HCT116 (cell line): ENCODE measurements around the gene REN. TPM values are rescaled to one million over a fixed set of nuclear protein-coding genes. Genes with fewer than 3 reads are reported as not detected.

Experiments
- ATAC-seq: fragments of 200-7000 bp; cut with Tn5 transposase; 2 replicates; pipeline ENCODE4 v1.9.1; 2020; ENCODE audit warnings: mild to moderate bottlenecking, moderate library complexity
- BruUV-seq: library from RNA; stranded (reverse); fragments of 400-500 nt; replicated peaks from 2 replicates; lab custom pipeline; 2021; lab: Mats Ljungman, UMichigan
- CTCF ChIA-PET: fragments of 300-600 bp; sonication (Branson Sonifier 250); formaldehyde crosslinking; loops from one replicate; lab custom pipeline; 2021; ENCODE audit warnings: antibody characterized with exemption; lab: Charles Lee
- POLR2A ChIA-PET: fragments of 300-600, 350-600 bp; sonication (Branson Sonifier 250); formaldehyde crosslinking; loops from one replicate; lab custom pipeline; 2021; ENCODE audit warnings: antibody characterized with exemption; lab: Charles Lee
- RAD21 ChIA-PET, 2 experiments: fragments of 300-600 bp; sonication (Branson Sonifier 250); formaldehyde crosslinking; loops; one replicate each; lab custom pipeline; 2023; ENCODE audit warnings: low total read pairs in 2 of 2; ENCODE audit not compliant: uncharacterized antibody in 2 of 2, unreplicated experiment in 2 of 2, low non-redundant PET in 1 of 2; lab: Charles Lee
- DNase-seq: peaks from one replicate; pipeline ENCODE4 v3.0.0-alpha.2; 2010; ENCODE audit warnings: low read depth, low spot score
- H2AFZ ChIP-seq: fragments of 200-600 bp; shearing (Covaris generic), sonication (generic); 2 replicates; pipeline ENCODE4 v1.6.1; 2017; ENCODE audit warnings: low read depth, mixed run types, mixed read lengths, antibody characterized with exemption, low read length; ENCODE audit not compliant: poor library complexity, severe bottlenecking
- H3K27ac ChIP-seq: 2 replicates; pipeline ENCODE4 v1.5.1; 2012; ENCODE audit warnings: low read depth, low read length
- H3K27me3 ChIP-seq: fragments of 200-600 bp; sonication (generic); 2 replicates; pipeline ENCODE4 v1.6.1; 2016; ENCODE audit warnings: mixed run types, low read length, mixed read lengths; ENCODE audit not compliant: insufficient read depth
- H3K36me3 ChIP-seq, 2 experiments: fragments of 200-500 bp in 1 of 2; fragments of 200-600 bp in 1 of 2; sonication (Bioruptor generic) in 1 of 2; sonication (generic) in 1 of 2; 2 replicates each; pipeline versions ENCODE4 v1.5.1 to v1.6.1; 2014 to 2016; ENCODE audit warnings: low read length in 2 of 2, inconsistent platforms in 1 of 2, mixed read lengths in 1 of 2, mixed run types in 1 of 2; ENCODE audit not compliant: insufficient read depth in 2 of 2, control insufficient read depth in 1 of 2
- H3K4me1 ChIP-seq, 2 experiments: fragments of 200-600 bp in 1 of 2; sonication (generic) in 1 of 2; 2 replicates each; pipeline versions ENCODE4 v1.5.1 to v1.6.1; 2012 to 2017; ENCODE audit warnings: low read length in 2 of 2, inconsistent platforms in 1 of 2, mild to moderate bottlenecking in 1 of 2, mixed read lengths in 1 of 2, mixed run types in 1 of 2, moderate library complexity in 1 of 2; ENCODE audit not compliant: insufficient read depth in 2 of 2, control insufficient read depth in 1 of 2
- H3K4me2 ChIP-seq: fragments of 200-600 bp; sonication (generic); 2 replicates; pipeline ENCODE4 v1.6.1; 2017; ENCODE audit warnings: mixed run types, low read length, mixed read lengths
- H3K4me3 ChIP-seq, 2 experiments: fragments of 200-600 bp in 1 of 2; sonication (generic) in 1 of 2; replicated peaks in 1 of 2; 2 replicates each; pipeline ENCODE4 v1.5.1; 2011 to 2016; ENCODE audit warnings: low read length in 2 of 2, control low read depth in 1 of 2, low read depth in 1 of 2, mild to moderate bottlenecking in 1 of 2, mixed read lengths in 1 of 2, mixed run types in 1 of 2
- H3K79me2 ChIP-seq: fragments of 200-600 bp; sonication (generic); 2 replicates; pipeline ENCODE4 v1.6.1; 2017; ENCODE audit warnings: mild to moderate bottlenecking, mixed run types, low read length, moderate library complexity, mixed read lengths; ENCODE audit not compliant: insufficient read depth
- H3K9ac ChIP-seq: fragments of 200-600 bp; sonication (generic); 2 replicates; pipeline ENCODE4 v1.6.1; 2016; ENCODE audit warnings: low read length, mixed read lengths
- H3K9me2 ChIP-seq: fragments of 200-600 bp; sonication (generic), shearing (Covaris generic); 2 replicates; pipeline ENCODE4 v1.6.1; 2017; ENCODE audit warnings: mixed run types, mild to moderate bottlenecking, moderate library complexity; ENCODE audit not compliant: insufficient read depth
- H3K9me3 ChIP-seq, 2 experiments: fragments of 200-500 bp in 1 of 2; fragments of 200-600 bp in 1 of 2; sonication (Bioruptor generic) in 1 of 2; sonication (generic) in 1 of 2; 2 replicates each; pipeline ENCODE4 v1.6.1; 2014 to 2017; ENCODE audit warnings: low read length in 2 of 2, mixed read lengths in 2 of 2, inconsistent platforms in 1 of 2, low read depth in 1 of 2, mild to moderate bottlenecking in 1 of 2, mixed run types in 1 of 2, moderate library complexity in 1 of 2; ENCODE audit not compliant: control insufficient read depth in 1 of 2, insufficient read depth in 1 of 2
- H4K20me1 ChIP-seq: fragments of 200-600 bp; sonication (generic), shearing (Covaris generic); 2 replicates; pipeline ENCODE4 v1.6.1; 2017; ENCODE audit warnings: mixed run types, mild to moderate bottlenecking, moderate library complexity; ENCODE audit not compliant: insufficient read depth
- EGR1 ChIP-seq: IDR thresholded peaks from 2 replicates; pipeline ENCODE4 v1.6.1; 2012; ENCODE audit warnings: low read depth
- EZH2 ChIP-seq: fragments of 200-600 bp; sonication (generic); IDR thresholded peaks from 2 replicates; pipeline ENCODE4 v1.6.1; 2017; ENCODE audit warnings: antibody characterized with exemption, mixed run types
- EZH2phosphoT487 ChIP-seq: fragments of 200-600 bp; IDR thresholded peaks from 2 replicates; pipeline ENCODE4 v1.6.1; 2018; ENCODE audit warnings: antibody characterized with exemption, borderline replicate concordance
- JUND ChIP-seq: IDR thresholded peaks from 2 replicates; pipeline ENCODE4 v1.6.1; 2012
- MAX ChIP-seq: IDR thresholded peaks from 2 replicates; pipeline ENCODE4 v1.6.1; 2012
- POLR2A ChIP-seq: IDR thresholded peaks from 2 replicates; pipeline ENCODE4 v1.7.0; 2011; ENCODE audit warnings: borderline replicate concordance; ENCODE audit not compliant: insufficient read depth, insufficient read length; ENCODE audit errors: extremely low read depth
- POLR2AphosphoS5 ChIP-seq: IDR thresholded peaks from 2 replicates; pipeline ENCODE4 v1.6.1; 2011; ENCODE audit warnings: mild to moderate bottlenecking, low read depth, low read length, moderate library complexity
- SIN3A ChIP-seq: IDR thresholded peaks from 2 replicates; pipeline ENCODE4 v1.6.1; 2012; ENCODE audit warnings: low read depth
- SP1 ChIP-seq: IDR thresholded peaks from 2 replicates; pipeline ENCODE4 v1.6.1; 2012; ENCODE audit warnings: low read depth
- SRF ChIP-seq: IDR thresholded peaks from 2 replicates; pipeline ENCODE4 v1.6.1; 2012; ENCODE audit warnings: low read depth
- TCF7L2 ChIP-seq: IDR thresholded peaks from 2 replicates; pipeline ENCODE4 v1.7.0; 2011; ENCODE audit warnings: borderline replicate concordance, inconsistent platforms; ENCODE audit not compliant: insufficient read depth, insufficient read length; ENCODE audit errors: extremely low read depth
- YY1 ChIP-seq: IDR thresholded peaks from 2 replicates; pipeline ENCODE4 v1.6.1; 2011; ENCODE audit warnings: low read length, low read depth, moderate library complexity, mild to moderate bottlenecking; ENCODE audit not compliant: insufficient replicate concordance; ENCODE audit errors: extremely low read depth
- ZBTB33 ChIP-seq: IDR thresholded peaks from 2 replicates; pipeline ENCODE4 v1.6.1; 2011; ENCODE audit warnings: mild to moderate bottlenecking, low read length, moderate library complexity; ENCODE audit not compliant: insufficient replicate concordance; ENCODE audit errors: extremely low read depth
- ZFX ChIP-seq: fragments of 450-650 bp; IDR thresholded peaks from 2 replicates; pipeline ENCODE4 v1.6.1; 2017
- ZNF274 ChIP-seq: fragments of 200-500 bp; sonication (Bioruptor generic); IDR thresholded peaks from 2 replicates; pipeline ENCODE4 v1.6.1; 2014; ENCODE audit warnings: mild to moderate bottlenecking, low read depth, low read length, inconsistent platforms
- intact Hi-C: fragments of 100-400 bp; cut with micrococcal nuclease; formaldehyde crosslinking; loops from 2 replicates; pipeline ENCODE4 v1.10.0; 2022
- total RNA-seq: library from RNA; stranded (reverse); gene quantifications from one replicate; pipeline ENCODE4 v1.2.1, GENCODE V29; 2021; ENCODE audit not compliant: unreplicated experiment

The REN gene
- total RNA-seq, 1 experiment from 2014 or later: 0.47 TPM

GRCh38 chr1:204188959-204189639 is 23.0 kb upstream of the REN start:
- Histone ChIP-seq H3K27ac (no peak overlapping the region), H3K36me3 (no peaks in the 10 kb centered on the region), H3K4me2 (no peak overlapping the region), H3K4me1 (peaks cover 0 to 4% of the 10 kb centered on the region in 2 experiments; a peak in 1 of 4 replicates), H2AFZ (no peak overlapping the region), H3K27me3 (no peaks in the 10 kb centered on the region), H3K4me3 (no peak overlapping the region), H3K79me2 (no peaks in the 10 kb centered on the region), H3K9me2 (no peaks in the 10 kb centered on the region), H4K20me1 (no peaks in the 10 kb centered on the region), H3K9me3 (no peaks in the 10 kb centered on the region), H3K9ac (no peak overlapping the region)
- ChIA-PET POLR2A (no interaction called here), CTCF (no interaction called here), RAD21 (no interaction called here)
- DNase-seq (no peak), ATAC-seq (no peak)
- TF ChIP-seq SRF (no peak), SIN3A (no peak)
- BruUV-seq: no TSS peak
- intact Hi-C loops: no loop called here

GRCh38 chr1:204186597-204186996 is 20.5 kb upstream of the REN start:
- H2AFZ ChIP-seq: no peak overlapping the region
- no peak for ATAC-seq
- H3K27ac ChIP-seq: no peak overlapping the region
- RAD21 ChIA-PET: no interaction called here
- H4K20me1 ChIP-seq: no peaks in the 10 kb centered on the region
- no peaks in the 10 kb centered on the region for H3K27me3 ChIP-seq
- H3K9me3 ChIP-seq: no peaks in the 10 kb centered on the region
- no peaks in the 10 kb centered on the region for H3K4me1 ChIP-seq
- H3K79me2 ChIP-seq: no peaks in the 10 kb centered on the region
- H3K4me2 ChIP-seq: no peak overlapping the region
- TF ChIP-seq EZH2 (no peak), POLR2AphosphoS5 (no peak), TCF7L2 (no peak), YY1 (no peak), JUND (no peak), ZFX (no peak), ZNF274 (no peak), POLR2A (no peak), ZBTB33 (no peak), SP1 (no peak), EGR1 (no peak), EZH2phosphoT487 (no peak), SIN3A (no peak), MAX (no peak)
- TF ChIP-seq, all 23 proteins: peak for 0
- H3K9ac ChIP-seq: no peak overlapping the region
- no peak for DNase-seq
- CTCF ChIA-PET: interaction anchor here (1.0 kb wide), 1 partner anchor 27 kb away, joined by 4 read pairs; the partner anchor contains the start of gene GOLT1A
- H3K36me3 ChIP-seq: no peaks in the 10 kb centered on the region
- no TSS peak for BruUV-seq
- no peaks in the 10 kb centered on the region for H3K9me2 ChIP-seq
- no peak overlapping the region for H3K4me3 ChIP-seq
- POLR2A ChIA-PET: no interaction called here
- intact Hi-C loops: no loop called here
